ENCODE results near the gene DUXA. TPM values are rescaled to one million over a fixed set of nuclear protein-coding genes. Genes with fewer than 3 reads are reported as not detected.

DUXA gene
- total RNA-seq (2021): not detected in 2 replicates
- long read RNA-seq: 0 reads

DNA sequence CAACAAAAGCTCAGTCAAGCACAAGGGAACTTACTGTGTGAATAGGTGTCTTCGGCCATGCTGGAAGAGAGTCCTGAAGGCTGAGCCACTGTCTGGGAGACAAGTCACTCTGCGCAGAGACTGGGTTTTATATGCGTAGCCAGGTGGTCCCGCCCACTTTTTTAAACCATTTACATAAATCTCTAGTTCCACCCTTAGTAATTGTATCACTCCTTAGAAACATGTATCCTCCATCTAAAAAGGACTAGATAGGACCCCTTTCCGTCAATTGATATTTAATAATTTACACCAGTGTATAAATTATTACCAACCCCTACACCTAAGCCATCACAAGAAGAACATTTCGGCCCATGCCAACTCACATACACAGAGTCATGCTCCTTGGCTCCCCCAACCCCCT lies at the start of gene DUXA:
Gene DUXA (minus strand): TSS at position 101 of the 400 bp plus-strand sequence. CDS start 42 bp downstream, at position 59.
- Mint-ChIP-seq H3K9me3 (peaks cover 50 to 51% of the 10 kb centered on the region in 2 experiments), H3K27ac (no peak within 1 kb of the TSS), H3K4me1 (peaks cover 0 to 2% of the 10 kb centered on the region in 2 experiments; a peak in 2 of 4 replicates), H3K4me3 (no peak within 1 kb of the TSS), H3K36me3 (ENCODE audit: insufficient read depth in 1 of 3, low read depth in 3 of 3) (peaks cover 0 to 17% (median 7%) of the 10 kb centered on the region in 3 experiments; a peak in 6 of 7 replicates), H3K27me3 (ENCODE audit: low read depth) (peaks cover 3% of the 10 kb centered on the region)
- Histone ChIP-seq H2AK5ac (ENCODE audit: insufficient read length, low read length) (no peak within 1 kb of the TSS), H3K79me1 (ENCODE audit: insufficient read depth, low read depth, low read length, poor library complexity, severe bottlenecking) (no peaks in the 10 kb centered on the region), H2BK5ac (ENCODE audit: insufficient read length, low read length) (no peak within 1 kb of the TSS), H3K23ac (ENCODE audit: insufficient read length, low read depth, low read length) (no peak within 1 kb of the TSS), H4K5ac (ENCODE audit: insufficient read length, low read depth, low read length) (no peak within 1 kb of the TSS), H3T11ph (ENCODE audit: low read length) (no peak within 1 kb of the TSS), H2AFZ (ENCODE audit: low read length) (no peak within 1 kb of the TSS), H3K27me3 (ENCODE audit: insufficient read depth, low read length) (no peaks in the 10 kb centered on the region), H3K9ac (ENCODE audit: extremely low read depth, insufficient read length, low read length) (no peak within 1 kb of the TSS), H3K79me2 (ENCODE audit: insufficient read depth, low read length) (no peaks in the 10 kb centered on the region), H2BK20ac (ENCODE audit: low read depth, low read length, poor library complexity, severe bottlenecking) (no peak within 1 kb of the TSS), H2BK12ac (ENCODE audit: insufficient read length, low read depth, low read length) (no peak within 1 kb of the TSS), H4K20me1 (ENCODE audit: control insufficient read depth, insufficient read depth, insufficient read length) (no peaks in the 10 kb centered on the region), H4K8ac (replicated peaks; ENCODE audit: insufficient read length, low read depth, low read length) (no peak within 1 kb of the TSS), H4K91ac (ENCODE audit: insufficient read length, low read depth, low read length) (no peak within 1 kb of the TSS), H3K9me3 (ENCODE audit: control insufficient read depth, low read depth, low read length) (peaks cover 17% of the 10 kb centered on the region), H3K4me1 (ENCODE audit: insufficient read depth, low read length) (no peaks in the 10 kb centered on the region), H3K56ac (ENCODE audit: insufficient read length, low read depth, low read length) (no peak within 1 kb of the TSS), H3K18ac (ENCODE audit: insufficient read length, low read depth, low read length) (no peak within 1 kb of the TSS), H3K23me2 (ENCODE audit: insufficient read length, low read depth, low read length, poor library complexity, severe bottlenecking) (no peaks in the 10 kb centered on the region), H2BK15ac (ENCODE audit: low read depth, low read length) (no peak within 1 kb of the TSS), H3K27ac (ENCODE audit: insufficient read length, low read depth, low read length) (no peak within 1 kb of the TSS), H3K4me2 (ENCODE audit: insufficient read depth, insufficient read length, low read length) (no peak within 1 kb of the TSS), H3K14ac (ENCODE audit: insufficient read depth, low read length) (no peak within 1 kb of the TSS), H2BK120ac (ENCODE audit: low read depth, low read length, poor library complexity, severe bottlenecking) (no peak within 1 kb of the TSS), H3K4ac (ENCODE audit: low read depth, low read length) (no peak within 1 kb of the TSS)
- no peak for DNase-seq
- no peak for TF ChIP-seq CTCF (conservative IDR thresholded peaks at IDR 0.05)
- no CpG with 5 or more reads among the region's 6 CpGs for WGBS (ENCODE audit: extremely low coverage, insufficient read length, low lambda C conversion rate)

Data from H9 (cell line).